HepG2 (cell line): ENCODE data around the gene GTF2A1. TPM values are rescaled to one million over a fixed set of nuclear protein-coding genes. Genes with fewer than 3 reads are reported as not detected.
A peak's percentile ranks its signal among the peaks of the same experiment; 100 is the strongest.

Experiments
- CENPX ChIP-seq: sonication (generic); formaldehyde crosslinking; IDR thresholded peaks from 2 replicates; pipeline ENCODE4 v1.9.0; 2021; ENCODE audit warnings: mild to moderate bottlenecking, missing genetic modification reagents, moderate library complexity
- EZH2 ChIP-seq: conservative IDR thresholded peaks from 2 replicates; pipeline ENCODE4 v1.6.1; 2012; ENCODE audit warnings: mild to moderate bottlenecking, low read depth, low read length, moderate library complexity
- FOXK1 ChIP-seq: sonication (generic); formaldehyde crosslinking; IDR thresholded peaks from 2 replicates; pipeline ENCODE4 v1.4.0; 2020; ENCODE audit warnings: low read depth, missing genetic modification reagents, borderline replicate concordance
- GATA4 ChIP-seq: sonication (generic); IDR thresholded peaks from 2 replicates; pipeline ENCODE4 v1.6.1; 2016; ENCODE audit warnings: antibody characterized with exemption, low read depth, borderline replicate concordance
- GTF3A ChIP-seq: sonication (generic); formaldehyde crosslinking; conservative IDR thresholded peaks from 2 replicates; pipeline ENCODE4 v1.4.0; 2020; ENCODE audit warnings: mild to moderate bottlenecking, missing genetic modification reagents
- RBFOX2 ChIP-seq: fragments of 200-400 bp; formaldehyde crosslinking; IDR thresholded peaks from 2 replicates; pipeline ENCODE4 v1.6.1; 2017; ENCODE audit warnings: low read depth, mild to moderate bottlenecking, low read length
- SMAD9 ChIP-seq: sonication (generic); formaldehyde crosslinking; IDR thresholded peaks from 2 replicates; pipeline ENCODE4 v1.5.1; 2020; ENCODE audit warnings: mild to moderate bottlenecking, missing genetic modification reagents
- ZFP36L2 ChIP-seq: sonication (generic); formaldehyde crosslinking; IDR thresholded peaks from 2 replicates; pipeline ENCODE4 v1.4.0; 2020; ENCODE audit warnings: missing genetic modification reagents
- ZMYM4 ChIP-seq: sonication (generic); formaldehyde crosslinking; IDR thresholded peaks from 2 replicates; pipeline ENCODE4 v1.8.1; 2023; ENCODE audit warnings: mild to moderate bottlenecking, missing genetic modification reagents
- ZNF589 ChIP-seq: sonication (generic); formaldehyde crosslinking; conservative IDR thresholded peaks from 2 replicates; pipeline ENCODE4 v1.8.0; 2022; ENCODE audit warnings: mild to moderate bottlenecking, moderate library complexity, missing genetic modification reagents
- ZNF75D ChIP-seq: sonication (generic); formaldehyde crosslinking; IDR thresholded peaks from 2 replicates; pipeline ENCODE4 v1.8.1; 2023; ENCODE audit warnings: missing genetic modification reagents, mild to moderate bottlenecking, borderline replicate concordance
- ZSCAN12 ChIP-seq: sonication (generic); formaldehyde crosslinking; IDR thresholded peaks from 2 replicates; pipeline ENCODE4 v1.9.0; 2021; ENCODE audit warnings: mild to moderate bottlenecking, missing genetic modification reagents
- polyA plus RNA-seq, 8 experiments: library from polyadenylated mRNA; depleted of rRNA in 3 of 8; stranded (reverse) in 7 of 8; unstranded in 1 of 8; fragments of >200 nt; fragmentation: Illumina TruSeq in 4 of 8; extraction: Trizol in 4 of 8; gene quantifications; 2 replicates each; pipeline versions ENCODE4 v1.2.1 to v1.2.3, GENCODE V29; 2011 to 2016; ENCODE audit warnings: low read depth in 4 of 8, missing spikeins in 1 of 8, mixed read lengths in 1 of 8; ENCODE audit not compliant: insufficient read depth in 1 of 8
- total RNA-seq, 5 experiments: library from RNA; depleted of rRNA; stranded (reverse); fragments of >200 nt; fragmentation: Illumina TruSeq; extraction: Trizol; gene quantifications; 2 replicates each; pipeline ENCODE4 v1.2.3, GENCODE V29; 2016; ENCODE audit warnings: low read depth in 1 of 5
- TF ChIP-seq, protein P1 (sequence below): sonication (generic); formaldehyde crosslinking; IDR thresholded peaks from 2 replicates; pipeline ENCODE4 v1.5.0; 2020; ENCODE audit warnings: mild to moderate bottlenecking, missing genetic modification reagents, borderline replicate concordance
- TF ChIP-seq, protein P2 (sequence below): sonication (generic); formaldehyde crosslinking; IDR thresholded peaks from 2 replicates; pipeline ENCODE4 v1.4.0; 2020; ENCODE audit warnings: mild to moderate bottlenecking, missing genetic modification reagents
- TF ChIP-seq, protein P3 (sequence below): sonication (generic); formaldehyde crosslinking; IDR thresholded peaks from 2 replicates; pipeline ENCODE4 v1.4.0; 2020; ENCODE audit warnings: missing genetic modification reagents
- TF ChIP-seq, protein P4 (sequence below): sonication (generic); formaldehyde crosslinking; IDR thresholded peaks from 2 replicates; pipeline ENCODE4 v1.5.0; 2020; ENCODE audit warnings: missing genetic modification reagents
- TF ChIP-seq, protein P5 (sequence below): sonication (generic); formaldehyde crosslinking; conservative IDR thresholded peaks from 2 replicates; pipeline ENCODE4 v1.8.0; 2022; ENCODE audit warnings: low read depth, missing genetic modification reagents

Gene GTF2A1
- total and polyA plus RNA-seq, 2 of the 13 experiments (the other 11 are each of a cell fraction or from before 2014, with no cell fraction given) = 14.9 to 17.5 TPM

DNA sequence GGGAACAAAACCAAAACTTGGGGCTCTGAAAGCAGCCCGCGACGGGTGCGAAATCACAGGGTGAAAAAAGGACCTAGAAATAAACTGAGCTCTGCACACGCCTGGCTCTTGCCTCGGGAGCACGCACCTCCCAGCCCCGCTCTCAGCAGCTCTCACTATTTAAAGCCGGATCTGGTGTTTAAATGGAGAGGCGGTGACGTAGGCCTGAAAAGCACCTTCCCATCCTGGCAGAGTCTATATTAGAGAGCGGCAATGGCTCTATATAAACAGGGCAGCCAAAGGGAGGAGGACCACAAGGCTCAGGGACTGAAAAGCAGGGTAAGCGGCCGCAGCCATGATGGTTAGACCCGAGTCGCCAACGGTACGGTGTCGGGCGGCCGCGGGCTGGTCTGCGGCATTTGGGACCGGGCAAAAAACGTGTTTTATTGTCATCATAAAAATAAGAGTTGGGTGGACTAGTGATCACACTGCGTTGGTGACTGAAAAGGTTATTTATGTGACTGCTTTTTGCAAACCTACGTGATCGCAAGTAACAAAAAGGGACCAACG lies 1.5 kb downstream of the GTF2A1 start (continued):
- TF ChIP-seq, protein P1, sequence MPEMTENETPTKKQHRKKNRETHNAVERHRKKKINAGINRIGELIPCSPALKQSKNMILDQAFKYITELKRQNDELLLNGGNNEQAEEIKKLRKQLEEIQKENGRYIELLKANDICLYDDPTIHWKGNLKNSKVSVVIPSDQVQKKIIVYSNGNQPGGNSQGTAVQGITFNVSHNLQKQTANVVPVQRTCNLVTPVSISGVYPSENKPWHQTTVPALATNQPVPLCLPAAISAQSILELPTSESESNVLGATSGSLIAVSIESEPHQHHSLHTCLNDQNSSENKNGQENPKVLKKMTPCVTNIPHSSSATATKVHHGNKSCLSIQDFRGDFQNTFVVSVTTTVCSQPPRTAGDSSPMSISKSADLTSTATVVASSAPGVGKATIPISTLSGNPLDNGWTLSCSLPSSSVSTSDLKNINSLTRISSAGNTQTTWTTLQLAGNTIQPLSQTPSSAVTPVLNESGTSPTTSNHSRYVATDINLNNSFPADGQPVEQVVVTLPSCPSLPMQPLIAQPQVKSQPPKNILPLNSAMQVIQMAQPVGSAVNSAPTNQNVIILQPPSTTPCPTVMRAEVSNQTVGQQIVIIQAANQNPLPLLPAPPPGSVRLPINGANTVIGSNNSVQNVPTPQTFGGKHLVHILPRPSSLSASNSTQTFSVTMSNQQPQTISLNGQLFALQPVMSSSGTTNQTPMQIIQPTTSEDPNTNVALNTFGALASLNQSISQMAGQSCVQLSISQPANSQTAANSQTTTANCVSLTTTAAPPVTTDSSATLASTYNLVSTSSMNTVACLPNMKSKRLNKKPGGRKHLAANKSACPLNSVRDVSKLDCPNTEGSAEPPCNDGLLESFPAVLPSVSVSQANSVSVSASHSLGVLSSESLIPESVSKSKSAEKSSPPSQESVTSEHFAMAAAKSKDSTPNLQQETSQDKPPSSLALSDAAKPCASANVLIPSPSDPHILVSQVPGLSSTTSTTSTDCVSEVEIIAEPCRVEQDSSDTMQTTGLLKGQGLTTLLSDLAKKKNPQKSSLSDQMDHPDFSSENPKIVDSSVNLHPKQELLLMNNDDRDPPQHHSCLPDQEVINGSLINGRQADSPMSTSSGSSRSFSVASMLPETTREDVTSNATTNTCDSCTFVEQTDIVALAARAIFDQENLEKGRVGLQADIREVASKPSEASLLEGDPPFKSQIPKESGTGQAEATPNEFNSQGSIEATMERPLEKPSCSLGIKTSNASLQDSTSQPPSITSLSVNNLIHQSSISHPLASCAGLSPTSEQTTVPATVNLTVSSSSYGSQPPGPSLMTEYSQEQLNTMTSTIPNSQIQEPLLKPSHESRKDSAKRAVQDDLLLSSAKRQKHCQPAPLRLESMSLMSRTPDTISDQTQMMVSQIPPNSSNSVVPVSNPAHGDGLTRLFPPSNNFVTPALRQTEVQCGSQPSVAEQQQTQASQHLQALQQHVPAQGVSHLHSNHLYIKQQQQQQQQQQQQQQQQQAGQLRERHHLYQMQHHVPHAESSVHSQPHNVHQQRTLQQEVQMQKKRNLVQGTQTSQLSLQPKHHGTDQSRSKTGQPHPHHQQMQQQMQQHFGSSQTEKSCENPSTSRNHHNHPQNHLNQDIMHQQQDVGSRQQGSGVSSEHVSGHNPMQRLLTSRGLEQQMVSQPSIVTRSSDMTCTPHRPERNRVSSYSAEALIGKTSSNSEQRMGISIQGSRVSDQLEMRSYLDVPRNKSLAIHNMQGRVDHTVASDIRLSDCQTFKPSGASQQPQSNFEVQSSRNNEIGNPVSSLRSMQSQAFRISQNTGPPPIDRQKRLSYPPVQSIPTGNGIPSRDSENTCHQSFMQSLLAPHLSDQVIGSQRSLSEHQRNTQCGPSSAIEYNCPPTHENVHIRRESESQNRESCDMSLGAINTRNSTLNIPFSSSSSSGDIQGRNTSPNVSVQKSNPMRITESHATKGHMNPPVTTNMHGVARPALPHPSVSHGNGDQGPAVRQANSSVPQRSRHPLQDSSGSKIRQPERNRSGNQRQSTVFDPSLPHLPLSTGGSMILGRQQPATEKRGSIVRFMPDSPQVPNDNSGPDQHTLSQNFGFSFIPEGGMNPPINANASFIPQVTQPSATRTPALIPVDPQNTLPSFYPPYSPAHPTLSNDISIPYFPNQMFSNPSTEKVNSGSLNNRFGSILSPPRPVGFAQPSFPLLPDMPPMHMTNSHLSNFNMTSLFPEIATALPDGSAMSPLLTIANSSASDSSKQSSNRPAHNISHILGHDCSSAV (CRISPR knock-in tag) = no peak
- TF ChIP-seq GTF3A (CRISPR knock-in tag) = peak; percentile 60; the same call in 1 of the 2 replicates
- TF ChIP-seq, protein P2, sequence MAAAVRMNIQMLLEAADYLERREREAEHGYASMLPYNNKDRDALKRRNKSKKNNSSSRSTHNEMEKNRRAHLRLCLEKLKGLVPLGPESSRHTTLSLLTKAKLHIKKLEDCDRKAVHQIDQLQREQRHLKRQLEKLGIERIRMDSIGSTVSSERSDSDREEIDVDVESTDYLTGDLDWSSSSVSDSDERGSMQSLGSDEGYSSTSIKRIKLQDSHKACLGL = peak; percentile 48; the same call in 1 of the 2 replicates
- TF ChIP-seq ZMYM4 = peak; percentile 100
- peak; percentile 90 for TF ChIP-seq RBFOX2
- peak; percentile 81; the same call in 1 of the 2 replicates for TF ChIP-seq GATA4
- TF ChIP-seq SMAD9 (CRISPR knock-in tag) = no peak
- TF ChIP-seq, protein P3, sequence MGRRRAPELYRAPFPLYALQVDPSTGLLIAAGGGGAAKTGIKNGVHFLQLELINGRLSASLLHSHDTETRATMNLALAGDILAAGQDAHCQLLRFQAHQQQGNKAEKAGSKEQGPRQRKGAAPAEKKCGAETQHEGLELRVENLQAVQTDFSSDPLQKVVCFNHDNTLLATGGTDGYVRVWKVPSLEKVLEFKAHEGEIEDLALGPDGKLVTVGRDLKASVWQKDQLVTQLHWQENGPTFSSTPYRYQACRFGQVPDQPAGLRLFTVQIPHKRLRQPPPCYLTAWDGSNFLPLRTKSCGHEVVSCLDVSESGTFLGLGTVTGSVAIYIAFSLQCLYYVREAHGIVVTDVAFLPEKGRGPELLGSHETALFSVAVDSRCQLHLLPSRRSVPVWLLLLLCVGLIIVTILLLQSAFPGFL (CRISPR knock-in tag) = 0 out of 2 replicates have a peak, but pooled peaks have one; percentile 11
- no peak for TF ChIP-seq ZSCAN12 (CRISPR knock-in tag)
- TF ChIP-seq, protein P4, sequence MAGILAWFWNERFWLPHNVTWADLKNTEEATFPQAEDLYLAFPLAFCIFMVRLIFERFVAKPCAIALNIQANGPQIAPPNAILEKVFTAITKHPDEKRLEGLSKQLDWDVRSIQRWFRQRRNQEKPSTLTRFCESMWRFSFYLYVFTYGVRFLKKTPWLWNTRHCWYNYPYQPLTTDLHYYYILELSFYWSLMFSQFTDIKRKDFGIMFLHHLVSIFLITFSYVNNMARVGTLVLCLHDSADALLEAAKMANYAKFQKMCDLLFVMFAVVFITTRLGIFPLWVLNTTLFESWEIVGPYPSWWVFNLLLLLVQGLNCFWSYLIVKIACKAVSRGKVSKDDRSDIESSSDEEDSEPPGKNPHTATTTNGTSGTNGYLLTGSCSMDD = no peak
- TF ChIP-seq FOXK1 (CRISPR knock-in tag) = peak; percentile 79; the same call in 1 of the 2 replicates
- 0 out of 2 replicates have a peak, but pooled peaks have one; percentile 64 for TF ChIP-seq ZFP36L2 (CRISPR knock-in tag)
- TF ChIP-seq ZNF589 (CRISPR knock-in tag) = no peak
- TF ChIP-seq ZNF75D (CRISPR knock-in tag) = no peak
- TF ChIP-seq EZH2 = no peak
- TF ChIP-seq, protein P5, sequence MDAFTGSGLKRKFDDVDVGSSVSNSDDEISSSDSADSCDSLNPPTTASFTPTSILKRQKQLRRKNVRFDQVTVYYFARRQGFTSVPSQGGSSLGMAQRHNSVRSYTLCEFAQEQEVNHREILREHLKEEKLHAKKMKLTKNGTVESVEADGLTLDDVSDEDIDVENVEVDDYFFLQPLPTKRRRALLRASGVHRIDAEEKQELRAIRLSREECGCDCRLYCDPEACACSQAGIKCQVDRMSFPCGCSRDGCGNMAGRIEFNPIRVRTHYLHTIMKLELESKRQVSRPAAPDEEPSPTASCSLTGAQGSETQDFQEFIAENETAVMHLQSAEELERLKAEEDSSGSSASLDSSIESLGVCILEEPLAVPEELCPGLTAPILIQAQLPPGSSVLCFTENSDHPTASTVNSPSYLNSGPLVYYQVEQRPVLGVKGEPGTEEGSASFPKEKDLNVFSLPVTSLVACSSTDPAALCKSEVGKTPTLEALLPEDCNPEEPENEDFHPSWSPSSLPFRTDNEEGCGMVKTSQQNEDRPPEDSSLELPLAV (CRISPR knock-in tag) = no peak
- TF ChIP-seq CENPX (CRISPR knock-in tag) = no peak
